ENCODE data around the gene ILKAP.

- TF ChIP-seq CTCF (IDR thresholded peaks at IDR 0.05), result no peak
- TF ChIP-seq POLR2A (IDR thresholded peaks at IDR 0.05), result no peak
Observed at GRCh38 chr2:238236571-238236970, 33.1 kb upstream of the ILKAP start.
